PC-3 (cell line): ENCODE results near the gene SNHG17. TPM values are rescaled to one million over a fixed set of nuclear protein-coding genes. Genes with fewer than 3 reads are reported as not detected.
A peak's percentile ranks its signal among the peaks of the same experiment; 100 is the strongest.

Experiments
- ATAC-seq: fragments of 200-7000 bp; cut with Tn5 transposase; 2 replicates; pipeline ENCODE4 v1.9.1; 2020; ENCODE audit warnings: mild to moderate bottlenecking, moderate library complexity
- BruUV-seq: library from RNA; stranded (reverse); fragments of 400-500 nt; replicated peaks from 2 replicates; lab custom pipeline; 2021; lab: Mats Ljungman, UMichigan
- CTCF ChIA-PET: fragments of 300-600 bp; sonication (Branson Sonifier 250); formaldehyde crosslinking; loops from one replicate; lab custom pipeline; 2022; ENCODE audit warnings: antibody characterized with exemption; lab: Charles Lee
- POLR2A ChIA-PET: fragments of 300-600 bp; sonication (Branson Sonifier 250); formaldehyde crosslinking; loops from one replicate; lab custom pipeline; 2022; ENCODE audit warnings: antibody characterized with exemption; ENCODE audit not compliant: unreplicated experiment; lab: Charles Lee
- DNase-seq: peaks from one replicate; pipeline ENCODE4 v3.0.0-alpha.2; 2015
- H2AFZ ChIP-seq: fragments of 300-600 bp; sonication (generic); 2 replicates; pipeline ENCODE4 v1.6.0; 2016; ENCODE audit warnings: antibody characterized with exemption, low read length
- H3F3A ChIP-seq: fragments of 300-600 bp; sonication (generic); one replicate; pipeline ENCODE4 v1.6.0; 2017; ENCODE audit warnings: antibody characterized with exemption, low read length, control low read depth, mild to moderate bottlenecking; ENCODE audit not compliant: unreplicated experiment
- H3K27ac ChIP-seq: fragments of 300-600 bp; sonication (generic); 2 replicates; pipeline ENCODE4 v1.5.1; 2016; ENCODE audit warnings: mild to moderate bottlenecking, low read length
- H3K27me3 ChIP-seq: fragments of 300-600 bp; sonication (generic); 2 replicates; pipeline ENCODE4 v1.6.1; 2016; ENCODE audit warnings: low read length, mixed read lengths
- H3K36me3 ChIP-seq: fragments of 300-600 bp; sonication (generic); 2 replicates; pipeline ENCODE4 v1.6.1; 2016; ENCODE audit warnings: low read depth, mixed run types, low read length, mixed read lengths
- H3K4me1 ChIP-seq: fragments of 300-600 bp; sonication (generic); 2 replicates; pipeline ENCODE4 v1.5.1; 2016; ENCODE audit warnings: low read length; ENCODE audit not compliant: insufficient read depth
- H3K4me2 ChIP-seq: fragments of 300-600 bp; sonication (generic); 2 replicates; pipeline ENCODE4 v1.6.0; 2016; ENCODE audit warnings: low read length
- H3K4me3 ChIP-seq: fragments of 300-600 bp; sonication (generic); 2 replicates; pipeline ENCODE4 v1.5.1; 2016; ENCODE audit warnings: mild to moderate bottlenecking, low read length, mixed read lengths
- H3K79me2 ChIP-seq: fragments of 300-600 bp; sonication (generic); 2 replicates; pipeline ENCODE4 v1.6.1; 2017; ENCODE audit warnings: low read length, mixed read lengths
- H3K9ac ChIP-seq: fragments of 300-600 bp; sonication (generic); 2 replicates; pipeline ENCODE4 v1.6.0; 2016; ENCODE audit warnings: mild to moderate bottlenecking, low read length
- H3K9me2 ChIP-seq: fragments of 300-600 bp; sonication (generic); replicated peaks from 2 replicates; pipeline ENCODE4 v1.6.1; 2016; ENCODE audit warnings: mixed run types, low read length, mixed read lengths
- H3K9me3 ChIP-seq: fragments of 300-600 bp; sonication (generic); 2 replicates; pipeline ENCODE4 v1.6.1; 2016; ENCODE audit warnings: low read length, mixed read lengths
- H4K20me1 ChIP-seq: fragments of 300-600 bp; sonication (generic); 2 replicates; pipeline ENCODE4 v1.6.1; 2016; ENCODE audit warnings: low read length, mixed read lengths
- CTCF ChIP-seq: fragments of 300-600 bp; sonication (generic); conservative IDR thresholded peaks from 2 replicates; pipeline ENCODE4 v1.5.1; 2017; ENCODE audit warnings: antibody characterized with exemption, low read depth, mild to moderate bottlenecking, low read length
- EZH2 ChIP-seq: fragments of 300-600 bp; sonication (generic); IDR thresholded peaks from one replicate; pipeline ENCODE4 v1.6.1; 2017; ENCODE audit warnings: antibody characterized with exemption, mild to moderate bottlenecking, low read length; ENCODE audit not compliant: unreplicated experiment
- EZH2phosphoT487 ChIP-seq: fragments of 300-600 bp; sonication (generic); IDR thresholded peaks from 2 replicates; pipeline ENCODE4 v1.6.1; 2018; ENCODE audit warnings: mild to moderate bottlenecking, antibody characterized with exemption, low read length, borderline replicate concordance
- intact Hi-C: fragments of 100-400 bp; cut with micrococcal nuclease; formaldehyde crosslinking; loops from 2 replicates; pipeline ENCODE4 v1.9.0; 2023
- total RNA-seq: library from RNA; depleted of rRNA; stranded (reverse); fragments of >200 nt; gene quantifications from 2 replicates; pipeline ENCODE4 v1.2.3, GENCODE V29; 2014

The SNHG17 gene
- total RNA-seq, 1 experiment from 2014 or later = 52.0 TPM

- Histone ChIP-seq H4K20me1 (peaks cover 22% of the 10 kb centered on the region), H2AFZ (peak within 1 kb of the TSS; percentile 98), H3K27ac (peak within 1 kb of the TSS; percentile 43), H3K36me3 (no peaks in the 10 kb centered on the region), H3K79me2 (peaks cover 49% of the 10 kb centered on the region), H3K27me3 (no peaks in the 10 kb centered on the region), H3K4me2 (peak within 1 kb of the TSS; percentile 88), H3K4me3 (peak within 1 kb of the TSS; percentile 88), H3F3A (no peaks in the 10 kb centered on the region), H3K4me1 (peaks cover 18% of the 10 kb centered on the region), H3K9me3 (no peaks in the 10 kb centered on the region), H3K9ac (peak within 1 kb of the TSS; percentile 85), H3K9me2 (no peaks in the 10 kb centered on the region)
- intact Hi-C loops = loop anchor here (1.0 kb wide), 1 partner anchor 37 kb away; the partner anchor contains the start of gene SNHG17
- ChIA-PET POLR2A (interaction anchor here (0.6 to 1.4 kb wide), 6 partner anchors 10 to 303 kb away, joined by 3 to 10 read pairs (median 4); partner anchors contain the start of gene SNHG17), CTCF (interaction anchor here (0.5 to 1.5 kb wide), 11 partner anchors 16 to 229 kb away, joined by 3 to 12 read pairs (median 4); partner anchors contain the start of gene SNHG17)
- peak; percentile 95 for ATAC-seq
- no TSS peak for BruUV-seq
- no peak for TF ChIP-seq EZH2
- peak; percentile 68 for TF ChIP-seq CTCF
- TF ChIP-seq EZH2phosphoT487 = no peak
- peak; percentile 100 for DNase-seq
Measured at GRCh38 chr20:38472513-38473366, 37.6 kb upstream of the SNHG17 start, which contains the start of gene RALGAPB. Gene RALGAPB (plus strand): TSS chr20:38472843. CDS start chr20:38488433, 15,590 bp downstream.

GRCh38 chr20:38471987-38472512 is 36.9 kb upstream of the SNHG17 start:
- POLR2A ChIA-PET = interaction anchor here (0.6 to 1.4 kb wide), 6 partner anchors 11 to 304 kb away, joined by 3 to 10 read pairs (median 4); partner anchors contain the start of gene SNHG17
- TSS peak; percentile 85 for BruUV-seq

More at GRCh38 chr20:38471987-38472512, 36.9 kb upstream of the SNHG17 start:
- H3K4me1 ChIP-seq = peaks cover 18% of the 10 kb centered on the region
- no peaks in the 10 kb centered on the region for H3K9me2 ChIP-seq
- peak overlapping the region; percentile 62 for H3K9ac ChIP-seq
- intact Hi-C loops = loop anchor here (1.0 kb wide), 1 partner anchor 37 kb away; the partner anchor contains the start of gene SNHG17
- no peaks in the 10 kb centered on the region for H3K27me3 ChIP-seq
- DNase-seq (no peak), ATAC-seq (peak; percentile 8)
- H3K4me3 ChIP-seq = peak overlapping the region; percentile 88
- CTCF ChIA-PET = interaction anchor here (1.1 to 1.5 kb wide), 5 partner anchors 20 to 132 kb away, joined by 3 to 12 read pairs (median 5); partner anchors contain the start of gene SNHG17
- H3K27ac ChIP-seq = no peak overlapping the region
- peak overlapping the region; percentile 98 for H2AFZ ChIP-seq
- H3F3A ChIP-seq = no peaks in the 10 kb centered on the region
- peak overlapping the region; percentile 88 for H3K4me2 ChIP-seq
- no peak for TF ChIP-seq EZH2
- no peak for TF ChIP-seq CTCF
- no peak for TF ChIP-seq EZH2phosphoT487
- H3K36me3 ChIP-seq = no peaks in the 10 kb centered on the region
- H3K79me2 ChIP-seq = peaks cover 42% of the 10 kb centered on the region
- H3K9me3 ChIP-seq = no peaks in the 10 kb centered on the region
- peaks cover 16% of the 10 kb centered on the region; the same call in 1 of the 2 replicates for H4K20me1 ChIP-seq
